Left ventricle myocardium inferior (tissue), 1 donor: ENCODE measurements around the gene ZNF557. TPM values are rescaled to one million over a fixed set of nuclear protein-coding genes. Genes with fewer than 3 reads are reported as not detected.

Source experiments
- DNase-seq: peaks from one replicate; pipeline ENCODE4 v3.0.0-alpha.2; 2020
- H3K27ac ChIP-seq: fragments of 200-600 bp; replicated peaks from 2 replicates; pipeline ENCODE4 v1.8.0; 2021
- H3K27me3 ChIP-seq: fragments of 200-600 bp; 2 replicates; pipeline ENCODE4 v1.8.0; 2021; ENCODE audit warnings: low read depth
- H3K36me3 ChIP-seq: fragments of 200-600 bp; 2 replicates; pipeline ENCODE4 v1.8.0; 2021
- H3K4me1 ChIP-seq: fragments of 200-600 bp; 2 replicates; pipeline ENCODE4 v1.8.0; 2021
- H3K4me3 ChIP-seq: fragments of 200-600 bp; 2 replicates; pipeline ENCODE4 v1.8.0; 2021; ENCODE audit warnings: mild to moderate bottlenecking, moderate library complexity
- H3K9me3 ChIP-seq: fragments of 200-600 bp; replicated peaks from 2 replicates; pipeline ENCODE4 v1.8.0; 2021
- CTCF ChIP-seq: fragments of 200-600 bp; IDR thresholded peaks from 2 replicates; pipeline ENCODE4 v1.8.0; 2021; ENCODE audit warnings: antibody characterized with exemption, mild to moderate bottlenecking, borderline replicate concordance
- intact Hi-C: fragments of 100-400 bp; cut with micrococcal nuclease; formaldehyde crosslinking; loops from one replicate; pipeline ENCODE4 v1.11.0; 2022
- total RNA-seq: library from RNA; stranded (reverse); fragmentation: NEBNext Ultra II Directional; extraction: Animal tissue kit (Norgen Biotek cat#: 25700); gene quantifications from one replicate; pipeline ENCODE4 v1.2.1, GENCODE V29; 2021
- donor health status: DM: no; HTN: yes; CAD: no; lungs with severe emphysema.

The ZNF557 gene
- total RNA-seq, 1 donor from 2014 or later, result 3.5 TPM

GRCh38 chr19:7099597-7099921 lies 30.1 kb downstream of the ZNF557 start:
- intact Hi-C loops, result no loop called here

GRCh38 chr19:7101498-7102253 lies 32.2 kb downstream of the ZNF557 start:
- no peak for TF ChIP-seq CTCF
- no peak overlapping the region for H3K27ac ChIP-seq
- peaks cover 12% of the 10 kb centered on the region for H3K9me3 ChIP-seq
- DNase-seq, result no peak
- peaks cover 20% of the 10 kb centered on the region for H3K4me1 ChIP-seq
- no peaks in the 10 kb centered on the region for H3K36me3 ChIP-seq
- H3K27me3 ChIP-seq, result no peaks in the 10 kb centered on the region
- H3K4me3 ChIP-seq, result no peak overlapping the region
- intact Hi-C loops, result loop anchor here (2.0 kb wide), 1 partner anchor 239 kb away; no protein-coding TSS in a partner anchor

More at GRCh38 chr19:7099597-7099921, 30.1 kb downstream of the ZNF557 start:
- no peak for TF ChIP-seq CTCF
- Histone ChIP-seq H3K27ac (peak overlapping the region; percentile 91), H3K4me3 (peak overlapping the region; percentile 69), H3K9me3 (peaks cover 33% of the 10 kb centered on the region), H3K27me3 (no peaks in the 10 kb centered on the region), H3K36me3 (peaks cover 11% of the 10 kb centered on the region), H3K4me1 (peaks cover 20% of the 10 kb centered on the region)
- DNase-seq, result no peak

- Histone ChIP-seq H3K27me3 (no peaks in the 10 kb centered on the region), H3K9me3 (no peaks in the 10 kb centered on the region), H3K4me3 (no peak overlapping the region), H3K27ac (no peak overlapping the region), H3K4me1 (peaks cover under 1% of the 10 kb centered on the region), H3K36me3 (no peaks in the 10 kb centered on the region)
- no peak for DNase-seq
- no peak for TF ChIP-seq CTCF
- intact Hi-C loops, result no loop called here
These were observed 35.4 kb downstream of the ZNF557 start for GRCh38 chr19:7104747-7105447.

GRCh38 chr19:7106711-7107657 lies 37.5 kb downstream of the ZNF557 start:
- intact Hi-C loops, result no loop called here
- H3K36me3 ChIP-seq, result no peaks in the 10 kb centered on the region
- H3K4me3 ChIP-seq, result no peak overlapping the region
- no peak overlapping the region for H3K27ac ChIP-seq
- H3K4me1 ChIP-seq, result no peaks in the 10 kb centered on the region
- DNase-seq, result no peak
- no peak for TF ChIP-seq CTCF
- no peaks in the 10 kb centered on the region for H3K9me3 ChIP-seq
- no peaks in the 10 kb centered on the region for H3K27me3 ChIP-seq

- no peak for TF ChIP-seq CTCF
- no peak overlapping the region for H3K27ac ChIP-seq
- no peaks in the 10 kb centered on the region for H3K27me3 ChIP-seq
- no peak for DNase-seq
- no peaks in the 10 kb centered on the region for H3K4me1 ChIP-seq
- H3K36me3 ChIP-seq, result peaks cover under 1% of the 10 kb centered on the region
- no peaks in the 10 kb centered on the region for H3K9me3 ChIP-seq
- intact Hi-C loops, result no loop called here
- no peak overlapping the region for H3K4me3 ChIP-seq
These were observed 40.3 kb downstream of the ZNF557 start for GRCh38 chr19:7109678-7110289.
